OCI-LY3 (cell line): ENCODE results near the gene FMNL2.

Experiments
- H2AFZ ChIP-seq: fragments of 200-600, 300-600 bp; shearing (Covaris generic); 2 replicates; pipeline ENCODE4 v1.6.0; 2014; ENCODE audit warnings: antibody characterized with exemption, low read depth, low read length
- H3K27ac ChIP-seq: fragments of 200-600, 300-600 bp; sonication (generic); 2 replicates; pipeline ENCODE4 v1.5.1; 2014; ENCODE audit warnings: mild to moderate bottlenecking, low read length, moderate library complexity, mixed read lengths
- H3K27me3 ChIP-seq: fragments of 200-600, 300-600 bp; sonication (generic); 2 replicates; pipeline ENCODE4 v1.6.1; 2014; ENCODE audit warnings: low read depth, low read length, mixed read lengths
- H3K36me3 ChIP-seq: fragments of 200-600, 300-600 bp; sonication (generic); replicated peaks from 2 replicates; pipeline ENCODE3; 2014; ENCODE audit warnings: low read depth, low read length, mixed read lengths
- H3K4me1 ChIP-seq: fragments of 300-600, 200-600 bp; sonication (generic); 2 replicates; pipeline ENCODE4 v1.6.1; 2014; ENCODE audit warnings: low read length, mixed read lengths
- H3K4me2 ChIP-seq: fragments of 200-600, 300-600 bp; sonication (generic); 2 replicates; pipeline ENCODE4 v1.6.1; 2014; ENCODE audit warnings: low read length, mixed read lengths
- H3K4me3 ChIP-seq: fragments of 300-600, 200-600 bp; sonication (generic); 2 replicates; pipeline ENCODE4 v1.5.1; 2014; ENCODE audit warnings: antibody characterized with exemption, mild to moderate bottlenecking, low read length, moderate library complexity
- H3K79me2 ChIP-seq: fragments of 300-600, 200-600 bp; shearing (Covaris generic); 2 replicates; pipeline ENCODE4 v1.6.1; 2014; ENCODE audit warnings: mild to moderate bottlenecking, low read length, mixed read lengths
- H3K9ac ChIP-seq: fragments of 300-600, 200-600 bp; shearing (Covaris generic); 2 replicates; pipeline ENCODE4 v1.6.0; 2014; ENCODE audit warnings: mild to moderate bottlenecking, low read length, moderate library complexity
- H3K9me3 ChIP-seq: fragments of 200-600, 300-600 bp; shearing (Covaris generic); 2 replicates; pipeline ENCODE4 v1.6.1; 2014; ENCODE audit warnings: low read length, mixed read lengths; ENCODE audit not compliant: insufficient read depth
- H4K20me1 ChIP-seq: fragments of 200-600, 300-600 bp; sonication (generic); 2 replicates; pipeline ENCODE4 v1.6.1; 2016; ENCODE audit warnings: low read length, mixed read lengths; ENCODE audit not compliant: insufficient read depth
- EZH2phosphoT487 ChIP-seq: fragments of 200-600 bp; shearing (Covaris generic); IDR thresholded peaks from 2 replicates; pipeline ENCODE4 v1.6.1; 2018; ENCODE audit warnings: antibody characterized with exemption, mixed run types, low read depth
- TF ChIP-seq, protein P1 (sequence below): fragments of 200-600, 300-600 bp; sonication (generic); IDR thresholded peaks from 2 replicates; pipeline ENCODE4 v1.5.1; 2014; ENCODE audit warnings: antibody characterized with exemption, low read length, low read depth

FMNL2 gene

DNA sequence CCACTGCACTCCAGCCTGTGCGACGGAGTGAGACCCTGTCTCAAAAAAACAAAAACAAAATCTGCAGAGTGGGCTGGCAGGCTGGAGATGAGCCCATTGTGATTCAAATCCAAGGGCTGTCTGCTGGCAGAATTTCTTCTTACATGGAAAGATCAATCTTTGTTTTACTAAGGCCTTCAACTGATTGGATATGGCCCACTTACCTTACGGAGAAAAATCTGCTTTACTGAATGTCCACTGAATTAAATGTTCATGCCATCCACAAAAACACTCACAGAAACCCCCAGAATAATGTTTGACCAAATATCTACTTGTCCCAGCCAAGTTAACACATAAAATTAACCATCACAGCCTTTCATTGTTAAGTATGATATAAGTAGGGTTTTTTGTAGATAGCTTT, 8.3 kb upstream of the FMNL2 start:
- H3K9me3 ChIP-seq, result no peaks in the 10 kb centered on the region
- H4K20me1 ChIP-seq, result no peaks in the 10 kb centered on the region
- H3K27ac ChIP-seq, result no peak overlapping the region
- H3K4me3 ChIP-seq, result no peak overlapping the region
- H3K9ac ChIP-seq, result no peak overlapping the region
- TF ChIP-seq, protein P1, sequence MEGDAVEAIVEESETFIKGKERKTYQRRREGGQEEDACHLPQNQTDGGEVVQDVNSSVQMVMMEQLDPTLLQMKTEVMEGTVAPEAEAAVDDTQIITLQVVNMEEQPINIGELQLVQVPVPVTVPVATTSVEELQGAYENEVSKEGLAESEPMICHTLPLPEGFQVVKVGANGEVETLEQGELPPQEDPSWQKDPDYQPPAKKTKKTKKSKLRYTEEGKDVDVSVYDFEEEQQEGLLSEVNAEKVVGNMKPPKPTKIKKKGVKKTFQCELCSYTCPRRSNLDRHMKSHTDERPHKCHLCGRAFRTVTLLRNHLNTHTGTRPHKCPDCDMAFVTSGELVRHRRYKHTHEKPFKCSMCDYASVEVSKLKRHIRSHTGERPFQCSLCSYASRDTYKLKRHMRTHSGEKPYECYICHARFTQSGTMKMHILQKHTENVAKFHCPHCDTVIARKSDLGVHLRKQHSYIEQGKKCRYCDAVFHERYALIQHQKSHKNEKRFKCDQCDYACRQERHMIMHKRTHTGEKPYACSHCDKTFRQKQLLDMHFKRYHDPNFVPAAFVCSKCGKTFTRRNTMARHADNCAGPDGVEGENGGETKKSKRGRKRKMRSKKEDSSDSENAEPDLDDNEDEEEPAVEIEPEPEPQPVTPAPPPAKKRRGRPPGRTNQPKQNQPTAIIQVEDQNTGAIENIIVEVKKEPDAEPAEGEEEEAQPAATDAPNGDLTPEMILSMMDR, result no peak
- TF ChIP-seq EZH2phosphoT487, result no peak
- no peaks in the 10 kb centered on the region for H3K79me2 ChIP-seq
- no peak overlapping the region for H2AFZ ChIP-seq
- no peaks in the 10 kb centered on the region for H3K27me3 ChIP-seq
- H3K4me2 ChIP-seq, result no peak overlapping the region
- no peaks in the 10 kb centered on the region for H3K4me1 ChIP-seq
- no peaks in the 10 kb centered on the region for H3K36me3 ChIP-seq

DNA sequence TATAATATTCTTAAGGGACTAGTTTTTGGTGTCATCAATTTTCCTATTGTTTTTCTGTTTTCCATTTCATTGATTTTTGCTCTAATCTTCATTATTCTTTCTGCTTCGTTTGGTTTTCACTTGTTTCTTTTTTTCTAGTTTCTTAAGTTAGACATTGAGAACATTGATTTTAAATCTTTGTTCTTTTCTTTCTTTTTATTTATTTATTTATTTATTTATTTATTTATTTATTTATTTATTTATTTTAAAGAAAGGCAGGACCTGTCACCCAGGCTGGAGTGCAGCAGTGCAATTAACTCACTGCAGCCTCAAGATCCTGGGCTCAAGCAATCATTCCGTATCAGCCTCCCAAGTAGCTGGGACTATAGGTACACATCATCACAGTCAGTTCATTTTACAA, 7.0 kb upstream of the FMNL2 start:
- H4K20me1 ChIP-seq, result no peaks in the 10 kb centered on the region
- H3K9me3 ChIP-seq, result no peaks in the 10 kb centered on the region
- no peak overlapping the region for H3K4me3 ChIP-seq
- no peaks in the 10 kb centered on the region for H3K79me2 ChIP-seq
- no peaks in the 10 kb centered on the region for H3K27me3 ChIP-seq
- H3K9ac ChIP-seq, result no peak overlapping the region
- no peak overlapping the region for H3K27ac ChIP-seq
- H2AFZ ChIP-seq, result no peak overlapping the region
- no peaks in the 10 kb centered on the region for H3K36me3 ChIP-seq
- H3K4me2 ChIP-seq, result no peak overlapping the region
- TF ChIP-seq, protein P1, result no peak
- TF ChIP-seq EZH2phosphoT487, result no peak
- no peaks in the 10 kb centered on the region for H3K4me1 ChIP-seq

DNA sequence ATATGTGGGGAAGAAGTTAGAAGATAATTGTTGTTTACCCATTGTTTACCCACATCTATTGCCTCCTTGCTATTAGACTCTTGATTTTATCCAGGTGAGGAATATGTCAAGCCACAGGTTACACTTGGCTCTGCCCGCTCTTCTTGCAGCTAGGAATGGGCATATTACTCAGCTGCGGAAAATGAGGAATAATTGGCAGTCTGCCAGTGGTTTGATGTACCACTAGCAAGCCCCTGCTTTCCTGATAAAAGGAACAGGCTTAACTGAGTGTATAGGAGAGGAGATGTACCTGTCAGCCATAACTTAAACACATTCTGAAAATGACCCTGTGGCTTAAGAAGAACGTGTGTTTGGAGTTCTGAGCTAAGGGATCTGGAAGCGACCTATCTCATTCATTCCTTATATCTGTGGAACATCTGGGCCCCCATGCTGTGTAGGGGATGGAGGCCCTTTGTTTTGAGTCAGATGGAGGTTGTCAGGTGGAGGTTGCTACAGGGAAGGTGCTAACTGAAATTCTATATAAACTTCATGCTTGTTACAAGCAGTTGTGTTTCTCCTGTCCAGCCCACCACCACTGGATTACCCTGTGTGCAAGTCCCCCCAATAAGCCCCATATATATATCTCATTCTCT, 4.6 kb upstream of the FMNL2 start:
- no peak overlapping the region for H3K4me2 ChIP-seq
- no peaks in the 10 kb centered on the region for H3K36me3 ChIP-seq
- H3K79me2 ChIP-seq, result no peaks in the 10 kb centered on the region
- no peak overlapping the region for H3K4me3 ChIP-seq
- H3K9me3 ChIP-seq, result no peaks in the 10 kb centered on the region
- H3K27me3 ChIP-seq, result no peaks in the 10 kb centered on the region
- no peak for TF ChIP-seq EZH2phosphoT487
- TF ChIP-seq, protein P1, result no peak
- no peak overlapping the region for H2AFZ ChIP-seq
- H3K4me1 ChIP-seq, result no peaks in the 10 kb centered on the region
- H3K27ac ChIP-seq, result no peak overlapping the region
- H3K9ac ChIP-seq, result no peak overlapping the region
- H4K20me1 ChIP-seq, result no peaks in the 10 kb centered on the region

DNA sequence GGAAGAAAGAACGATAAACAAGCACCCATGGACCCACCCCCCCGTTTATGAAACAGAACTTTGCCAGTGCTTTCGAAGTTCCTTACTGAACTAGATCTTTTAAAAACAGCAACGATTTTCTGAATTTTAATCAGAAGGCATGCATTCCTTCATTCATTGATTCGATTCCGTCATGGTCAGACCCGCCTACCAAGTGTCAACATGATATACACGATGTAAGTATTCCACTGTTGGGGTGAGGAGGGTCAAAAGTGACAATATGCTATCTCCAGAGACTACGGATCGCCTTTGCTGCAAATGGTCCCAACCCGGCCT, 316 bp upstream of the FMNL2 start:
- Histone ChIP-seq H2AFZ (peak overlapping the region; percentile 78), H3K27ac (no peak overlapping the region), H3K9me3 (no peaks in the 10 kb centered on the region), H3K27me3 (no peaks in the 10 kb centered on the region), H3K4me2 (peak overlapping the region; percentile 58), H3K9ac (peak overlapping the region; percentile 37; the same call in 1 of the 2 replicates), H3K4me1 (no peaks in the 10 kb centered on the region), H3K4me3 (peak overlapping the region; percentile 80), H4K20me1 (no peaks in the 10 kb centered on the region), H3K36me3 (no peaks in the 10 kb centered on the region), H3K79me2 (no peaks in the 10 kb centered on the region)
- TF ChIP-seq EZH2phosphoT487, result no peak
- TF ChIP-seq, protein P1, result no peak
